Measurements from ENCODE around the gene KLHL3.

KLHL3 gene

GRCh38 chr5:137605411-137605810, 130.5 kb downstream of the KLHL3 start:
- DNase-seq: no peak

- DNase-seq: no peak
Observed at GRCh38 chr5:137604348-137605095, 131.4 kb downstream of the KLHL3 start.

- no peak for DNase-seq
Observed at GRCh38 chr5:137603891-137604290, 132.0 kb downstream of the KLHL3 start.

- no peak for DNase-seq
Observed at GRCh38 chr5:137603356-137603755, 132.5 kb downstream of the KLHL3 start.

- no peak for DNase-seq
Observed at GRCh38 chr5:137602721-137603273, 133.1 kb downstream of the KLHL3 start.

- no peak for DNase-seq
Observed at GRCh38 chr5:137600721-137601360, 135.0 kb downstream of the KLHL3 start.

- DNase-seq: no peak
Observed at GRCh38 chr5:137599457-137599856, 136.4 kb downstream of the KLHL3 start.

GRCh38 chr5:137598399-137598798, 137.5 kb downstream of the KLHL3 start:
- no peak for DNase-seq

GRCh38 chr5:137596941-137597340, 138.9 kb downstream of the KLHL3 start:
- DNase-seq: no peak

- no peak for DNase-seq
Observed at GRCh38 chr5:137595396-137596079, 140.4 kb downstream of the KLHL3 start.

GRCh38 chr5:137594717-137595116, 141.2 kb downstream of the KLHL3 start:
- DNase-seq: no peak

- no peak for DNase-seq
Observed at GRCh38 chr5:137592317-137592716, 143.6 kb downstream of the KLHL3 start.

GRCh38 chr5:137589185-137589584, 146.7 kb downstream of the KLHL3 start:
- DNase-seq: no peak

- no peak for DNase-seq
Observed at GRCh38 chr5:137587919-137588318, 148.0 kb downstream of the KLHL3 start.

GRCh38 chr5:137584262-137584661, 151.6 kb downstream of the KLHL3 start:
- DNase-seq: no peak

GRCh38 chr5:137583129-137583528, 152.8 kb downstream of the KLHL3 start:
- DNase-seq: no peak

- DNase-seq: no peak
Observed at GRCh38 chr5:137582218-137582617, 153.7 kb downstream of the KLHL3 start.

- DNase-seq: no peak
Observed at GRCh38 chr5:137581776-137582175, 154.1 kb downstream of the KLHL3 start.

GRCh38 chr5:137580030-137580429, 155.9 kb downstream of the KLHL3 start:
- no peak for DNase-seq

GRCh38 chr5:137575847-137576246, 160.0 kb downstream of the KLHL3 start:
- no peak for DNase-seq

GRCh38 chr5:137575211-137575610, 160.7 kb downstream of the KLHL3 start:
- no peak for DNase-seq

GRCh38 chr5:137573376-137573775, 162.5 kb downstream of the KLHL3 start:
- DNase-seq: no peak

GRCh38 chr5:137572042-137572695, 163.7 kb downstream of the KLHL3 start:
- no peak for DNase-seq

Data from stimulated activated CD8-positive, alpha-beta memory T cell treated with anti-CD3 and anti-CD28 coated beads, Interleukin-4, amount 100 ng/mL, for 48 hours (primary cell).